IMR-90 (cell line): ENCODE measurements around the gene TRUB2. TPM values are rescaled to one million over a fixed set of nuclear protein-coding genes. Genes with fewer than 3 reads are reported as not detected.

Experiments
- ATAC-seq: fragments of 200-7000 bp; cut with Tn5 transposase; 2 replicates; pipeline ENCODE4 v1.9.1; 2020; ENCODE audit warnings: low read depth, mild to moderate bottlenecking, moderate library complexity
- BruUV-seq: library from RNA; stranded (reverse); fragments of 400-500 nt; replicated peaks from 2 replicates; lab custom pipeline; 2021; lab: Mats Ljungman, UMichigan
- CTCF ChIA-PET: fragments of 300-600 bp; formaldehyde crosslinking; extraction: SDS; loops from one replicate; lab custom pipeline; 2021; ENCODE audit warnings: antibody characterized with exemption; lab: Yijun Ruan, JAX
- POLR2A ChIA-PET: fragments of 300-600 bp; sonication (Branson Sonifier 250); formaldehyde crosslinking; loops from one replicate; lab custom pipeline; 2022; ENCODE audit warnings: antibody characterized with exemption; ENCODE audit not compliant: unreplicated experiment; lab: Charles Lee
- DNase-seq: peaks from one replicate; pipeline ENCODE4 v3.0.0; 2013
- H2AFZ ChIP-seq: replicated peaks from 2 replicates; pipeline ENCODE3; 2013; ENCODE audit warnings: low read length, mild to moderate bottlenecking; ENCODE audit not compliant: poor library complexity
- H2AK5ac ChIP-seq: 2 replicates; pipeline ENCODE4 v1.6.1; 2013; ENCODE audit warnings: low read depth, low read length, inconsistent platforms
- H2AK9ac ChIP-seq: replicated peaks from 2 replicates; pipeline ENCODE3; 2013; ENCODE audit warnings: mild to moderate bottlenecking, low read depth, low read length, moderate library complexity; ENCODE audit not compliant: poor library complexity
- H2BK120ac ChIP-seq: 2 replicates; pipeline ENCODE4 v1.6.1; 2013; ENCODE audit warnings: low read depth, low read length, inconsistent platforms
- H2BK15ac ChIP-seq: 3 replicates; pipeline ENCODE4 v1.6.1; 2013; ENCODE audit warnings: low read depth, low read length, inconsistent platforms
- H2BK20ac ChIP-seq: 2 replicates; pipeline ENCODE4 v1.6.1; 2013; ENCODE audit warnings: low read depth, mild to moderate bottlenecking, inconsistent platforms, low read length, moderate library complexity
- H2BK5ac ChIP-seq: 2 replicates; pipeline ENCODE4 v1.6.1; 2013; ENCODE audit warnings: mild to moderate bottlenecking, low read depth, low read length, inconsistent platforms; ENCODE audit not compliant: poor library complexity, severe bottlenecking
- H3K14ac ChIP-seq: replicated peaks from 2 replicates; pipeline ENCODE4 v1.6.1; 2013; ENCODE audit warnings: low read depth, low read length, inconsistent platforms
- H3K18ac ChIP-seq: 2 replicates; pipeline ENCODE4 v1.6.1; 2013; ENCODE audit warnings: low read depth, low read length, control low read depth
- H3K23ac ChIP-seq: 2 replicates; pipeline ENCODE4 v1.6.1; 2013; ENCODE audit warnings: low read depth, low read length, inconsistent platforms
- H3K27ac ChIP-seq: 2 replicates; pipeline ENCODE4 v1.5.1; 2013; ENCODE audit warnings: mild to moderate bottlenecking, control low read depth, low read length; ENCODE audit not compliant: insufficient read depth
- H3K27me3 ChIP-seq: 2 replicates; pipeline ENCODE4 v1.6.1; 2013; ENCODE audit warnings: low read length; ENCODE audit not compliant: control insufficient read depth, insufficient read depth
- H3K36me3 ChIP-seq: 2 replicates; pipeline ENCODE4 v1.6.1; 2013; ENCODE audit warnings: low read length, mixed read lengths; ENCODE audit not compliant: control insufficient read depth, insufficient read depth
- H3K4ac ChIP-seq: 2 replicates; pipeline ENCODE4 v1.6.1; 2013; ENCODE audit warnings: low read depth, low read length, inconsistent platforms
- H3K4me1 ChIP-seq: 2 replicates; pipeline ENCODE4 v1.6.1; 2013; ENCODE audit warnings: low read length, mixed read lengths; ENCODE audit not compliant: control insufficient read depth, insufficient read depth
- H3K4me2 ChIP-seq: 2 replicates; pipeline ENCODE4 v1.6.1; 2013; ENCODE audit warnings: low read depth, mild to moderate bottlenecking, control low read depth, low read length, moderate library complexity
- H3K4me3 ChIP-seq: 2 replicates; pipeline ENCODE4 v1.5.1; 2013; ENCODE audit warnings: low read depth, mild to moderate bottlenecking, control low read depth, low read length, moderate library complexity; ENCODE audit not compliant: insufficient read depth
- H3K56ac ChIP-seq: 2 replicates; pipeline ENCODE4 v1.6.1; 2013; ENCODE audit warnings: low read length, inconsistent platforms; ENCODE audit not compliant: insufficient read depth; ENCODE audit errors: extremely low read depth
- H3K79me1 ChIP-seq, 2 experiments: 2 replicates each; pipeline ENCODE4 v1.6.1; 2013; ENCODE audit warnings: low read length in 2 of 2, inconsistent platforms in 1 of 2, low read depth in 1 of 2
- H3K9ac ChIP-seq: 2 replicates; pipeline ENCODE4 v1.6.1; 2013; ENCODE audit warnings: low read depth, low read length, control low read depth
- H3K9me1 ChIP-seq: 2 replicates; pipeline ENCODE4 v1.6.1; 2013; ENCODE audit warnings: low read length, inconsistent platforms; ENCODE audit not compliant: insufficient read depth
- H3K9me3 ChIP-seq: 2 replicates; pipeline ENCODE4 v1.6.1; 2013; ENCODE audit warnings: low read length; ENCODE audit not compliant: control insufficient read depth, insufficient read depth
- H4K20me1 ChIP-seq: 2 replicates; pipeline ENCODE4 v1.6.1; 2013; ENCODE audit warnings: low read length, inconsistent platforms; ENCODE audit not compliant: insufficient read depth
- H4K5ac ChIP-seq: 2 replicates; pipeline ENCODE4 v1.6.1; 2013; ENCODE audit warnings: mild to moderate bottlenecking, low read depth, low read length, control low read depth
- H4K8ac ChIP-seq, 2 experiments: 2 replicates each; pipeline ENCODE4 v1.6.1; 2013; ENCODE audit warnings: low read depth in 2 of 2, low read length in 2 of 2, control low read depth in 1 of 2, inconsistent platforms in 1 of 2
- H4K91ac ChIP-seq: 2 replicates; pipeline ENCODE4 v1.6.1; 2013; ENCODE audit warnings: low read depth, low read length, inconsistent platforms; ENCODE audit not compliant: insufficient read depth
- BHLHE40 ChIP-seq: fragments of 150-350 bp; IDR thresholded peaks from 2 replicates; pipeline ENCODE4 v1.6.1; 2016; ENCODE audit warnings: mild to moderate bottlenecking, low read depth, low read length
- CEBPB ChIP-seq: IDR thresholded peaks from 2 replicates; pipeline ENCODE4 v1.6.1; 2012; ENCODE audit warnings: low read depth, low read length, improper control_type of control experiment
- CHD1 ChIP-seq: IDR thresholded peaks from 2 replicates; pipeline ENCODE4 v1.6.1; 2012; ENCODE audit warnings: low read depth, low read length, improper control_type of control experiment
- FOS ChIP-seq: fragments of 150-350 bp; IDR thresholded peaks from 2 replicates; pipeline ENCODE4 v1.6.1; 2016; ENCODE audit warnings: low read depth, low read length
- MAFK ChIP-seq: IDR thresholded peaks from 2 replicates; pipeline ENCODE4 v1.6.1; 2012; ENCODE audit warnings: low read depth, low read length, improper control_type of control experiment
- MAZ ChIP-seq: IDR thresholded peaks from 2 replicates; pipeline ENCODE4 v1.6.1; 2012; ENCODE audit warnings: low read depth, mild to moderate bottlenecking, low read length, improper control_type of control experiment, moderate library complexity, borderline replicate concordance
- MXI1 ChIP-seq: IDR thresholded peaks from 2 replicates; pipeline ENCODE4 v1.6.1; 2012; ENCODE audit warnings: low read depth, mild to moderate bottlenecking, low read length, moderate library complexity, borderline replicate concordance
- NFE2L2 ChIP-seq: fragments of 150-350 bp; IDR thresholded peaks from 2 replicates; pipeline ENCODE4 v1.6.1; 2016; ENCODE audit warnings: low read depth, mild to moderate bottlenecking, low read length
- POLR2A ChIP-seq: IDR thresholded peaks from 2 replicates; pipeline ENCODE4 v1.6.1; 2012; ENCODE audit warnings: mild to moderate bottlenecking, low read depth, low read length
- RAD21 ChIP-seq: IDR thresholded peaks from 2 replicates; pipeline ENCODE4 v1.6.1; 2012; ENCODE audit warnings: low read length, improper control_type of control experiment
- RCOR1 ChIP-seq: IDR thresholded peaks from 2 replicates; pipeline ENCODE4 v1.6.1; 2012; ENCODE audit warnings: mild to moderate bottlenecking, low read length, improper control_type of control experiment; ENCODE audit not compliant: insufficient replicate concordance
- RFX5 ChIP-seq: IDR thresholded peaks from 2 replicates; pipeline ENCODE4 v1.8.0; 2012; ENCODE audit warnings: low read depth, mild to moderate bottlenecking, low read length, moderate library complexity
- SMC3 ChIP-seq: fragments of 150-350 bp; IDR thresholded peaks from 2 replicates; pipeline ENCODE4 v1.6.1; 2016; ENCODE audit warnings: low read depth, mild to moderate bottlenecking, antibody characterized with exemption, low read length, moderate library complexity
- WGBS, 2 experiments: methylation state at CpG; one replicate each; pipeline versions ENCODE4 v1.1.5 to v1.1.7; 2013; ENCODE audit warnings: missing lambda C conversion rate in 2 of 2; ENCODE audit not compliant: insufficient read length in 1 of 2; ENCODE audit errors: extremely low coverage in 2 of 2; 5-methylcytosine and 5-hydroxymethylcytosine counted together
- dilution Hi-C: fragments of 300-500 bp; cut with HindIII; formaldehyde crosslinking; loops from one replicate; pipeline ENCODE4 v1.14.3; 2018; ENCODE audit warnings: low sequenced_read_pairs; ENCODE audit not compliant: unreplicated experiment
- in situ Hi-C: fragments of 300-500 bp; cut with MboI; formaldehyde crosslinking; loops from 3 replicates; pipeline ENCODE4 v1.14.3; 2019; ENCODE audit warnings: low sequenced_read_pairs, inconsistent platforms, mixed read lengths
- intact Hi-C: fragments of 100-400 bp; cut with micrococcal nuclease; formaldehyde crosslinking; loops from 2 replicates; pipeline ENCODE4 v1.10.0; 2022
- polyA plus RNA-seq, 3 experiments: library from polyadenylated mRNA; depleted of rRNA; stranded (reverse); fragments of >200 nt; gene quantifications; 2 replicates each; pipeline ENCODE4 v1.2.3, GENCODE V29; 2012; ENCODE audit warnings: low replicate concordance in 1 of 3
- total RNA-seq: library from RNA; depleted of rRNA; stranded (reverse); fragments of >200 nt; gene quantifications from 2 replicates; pipeline ENCODE4 v1.2.3, GENCODE V29; 2012
- TF ChIP-seq, protein P1 (sequence below): fragments of 150-350 bp; IDR thresholded peaks from 2 replicates; pipeline ENCODE4 v1.6.1; 2017; ENCODE audit warnings: mild to moderate bottlenecking, antibody characterized with exemption, low read length, low read depth
- TF ChIP-seq, protein P2 (sequence below): conservative IDR thresholded peaks from 2 replicates; pipeline ENCODE4 v1.5.1; 2012; ENCODE audit warnings: mild to moderate bottlenecking, low read depth, low read length, improper control_type of control experiment
- TF ChIP-seq, protein P3 (sequence below): fragments of 150-350 bp; IDR thresholded peaks from 2 replicates; pipeline ENCODE4 v1.6.1; 2016; ENCODE audit warnings: low read depth, mild to moderate bottlenecking, low read length, moderate library complexity, borderline replicate concordance

The TRUB2 gene
- total and polyA plus RNA-seq, 2 of the 4 experiments (the other 2 are of a cell fraction) = 18.0 to 21.3 TPM

DNA sequence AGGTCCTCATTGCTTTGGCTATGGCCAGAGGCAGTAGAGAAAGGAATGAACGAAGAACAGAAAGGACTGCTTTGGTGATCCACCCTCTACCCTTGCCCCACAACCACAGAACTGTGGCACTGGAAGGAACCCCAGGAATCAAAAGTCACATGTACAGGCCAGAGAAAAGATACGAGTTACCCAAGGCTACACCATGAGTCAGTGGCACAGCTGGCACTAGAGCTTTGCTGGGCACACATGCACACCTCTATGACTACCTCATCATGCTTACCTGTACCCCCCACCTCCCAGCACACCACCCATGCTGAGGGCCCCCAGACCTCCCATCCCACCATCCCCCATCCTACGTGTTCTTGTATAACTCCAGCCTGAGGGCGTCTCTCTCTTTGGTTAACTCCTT is 59.6 kb downstream of the TRUB2 start:
- no peak overlapping the region for H3K27ac ChIP-seq
- peaks cover 84% of the 10 kb centered on the region for H3K36me3 ChIP-seq
- H3K4ac ChIP-seq = no peak overlapping the region
- no peak overlapping the region for H3K14ac ChIP-seq
- WGBS, 2 experiments = 100% methylated on average over 1 of the region's 4 CpGs; no CpG with 5 or more reads in 1 of the 2 experiments
- H4K20me1 ChIP-seq = peaks cover 4% of the 10 kb centered on the region; the same call in 1 of the 2 replicates
- H4K8ac ChIP-seq = no peak overlapping the region
- H2AFZ ChIP-seq = no peak overlapping the region
- BruUV-seq = no TSS peak
- no peak overlapping the region for H2BK5ac ChIP-seq
- H3K9ac ChIP-seq = no peak overlapping the region
- H3K4me3 ChIP-seq = no peak overlapping the region
- no peak overlapping the region for H2AK9ac ChIP-seq
- H3K23ac ChIP-seq = no peak overlapping the region
- TF ChIP-seq RCOR1 (no peak), MAFK (no peak), RAD21 (no peak), POLR2A (no peak), SMC3 (no peak), MXI1 (no peak), RFX5 (no peak), BHLHE40 (no peak), NFE2L2 (no peak), CHD1 (no peak), CEBPB (no peak), FOS (no peak), MAZ (no peak)
- TF ChIP-seq, protein P1, sequence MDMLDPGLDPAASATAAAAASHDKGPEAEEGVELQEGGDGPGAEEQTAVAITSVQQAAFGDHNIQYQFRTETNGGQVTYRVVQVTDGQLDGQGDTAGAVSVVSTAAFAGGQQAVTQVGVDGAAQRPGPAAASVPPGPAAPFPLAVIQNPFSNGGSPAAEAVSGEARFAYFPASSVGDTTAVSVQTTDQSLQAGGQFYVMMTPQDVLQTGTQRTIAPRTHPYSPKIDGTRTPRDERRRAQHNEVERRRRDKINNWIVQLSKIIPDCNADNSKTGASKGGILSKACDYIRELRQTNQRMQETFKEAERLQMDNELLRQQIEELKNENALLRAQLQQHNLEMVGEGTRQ = no peak
- TF ChIP-seq, protein P2, sequence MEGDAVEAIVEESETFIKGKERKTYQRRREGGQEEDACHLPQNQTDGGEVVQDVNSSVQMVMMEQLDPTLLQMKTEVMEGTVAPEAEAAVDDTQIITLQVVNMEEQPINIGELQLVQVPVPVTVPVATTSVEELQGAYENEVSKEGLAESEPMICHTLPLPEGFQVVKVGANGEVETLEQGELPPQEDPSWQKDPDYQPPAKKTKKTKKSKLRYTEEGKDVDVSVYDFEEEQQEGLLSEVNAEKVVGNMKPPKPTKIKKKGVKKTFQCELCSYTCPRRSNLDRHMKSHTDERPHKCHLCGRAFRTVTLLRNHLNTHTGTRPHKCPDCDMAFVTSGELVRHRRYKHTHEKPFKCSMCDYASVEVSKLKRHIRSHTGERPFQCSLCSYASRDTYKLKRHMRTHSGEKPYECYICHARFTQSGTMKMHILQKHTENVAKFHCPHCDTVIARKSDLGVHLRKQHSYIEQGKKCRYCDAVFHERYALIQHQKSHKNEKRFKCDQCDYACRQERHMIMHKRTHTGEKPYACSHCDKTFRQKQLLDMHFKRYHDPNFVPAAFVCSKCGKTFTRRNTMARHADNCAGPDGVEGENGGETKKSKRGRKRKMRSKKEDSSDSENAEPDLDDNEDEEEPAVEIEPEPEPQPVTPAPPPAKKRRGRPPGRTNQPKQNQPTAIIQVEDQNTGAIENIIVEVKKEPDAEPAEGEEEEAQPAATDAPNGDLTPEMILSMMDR = no peak
- TF ChIP-seq, protein P3, sequence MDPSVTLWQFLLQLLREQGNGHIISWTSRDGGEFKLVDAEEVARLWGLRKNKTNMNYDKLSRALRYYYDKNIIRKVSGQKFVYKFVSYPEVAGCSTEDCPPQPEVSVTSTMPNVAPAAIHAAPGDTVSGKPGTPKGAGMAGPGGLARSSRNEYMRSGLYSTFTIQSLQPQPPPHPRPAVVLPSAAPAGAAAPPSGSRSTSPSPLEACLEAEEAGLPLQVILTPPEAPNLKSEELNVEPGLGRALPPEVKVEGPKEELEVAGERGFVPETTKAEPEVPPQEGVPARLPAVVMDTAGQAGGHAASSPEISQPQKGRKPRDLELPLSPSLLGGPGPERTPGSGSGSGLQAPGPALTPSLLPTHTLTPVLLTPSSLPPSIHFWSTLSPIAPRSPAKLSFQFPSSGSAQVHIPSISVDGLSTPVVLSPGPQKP = no peak
- H2BK15ac ChIP-seq = no peak overlapping the region
- H2BK120ac ChIP-seq = no peak overlapping the region
- peaks cover 17 to 33% of the 10 kb centered on the region in 2 experiments; a peak in 3 of 4 replicates for H3K79me1 ChIP-seq
- no peaks in the 10 kb centered on the region for H3K27me3 ChIP-seq
- peaks cover 4% of the 10 kb centered on the region; the same call in 1 of the 2 replicates for H3K9me1 ChIP-seq
- H2AK5ac ChIP-seq = no peak overlapping the region
- DNase-seq = no peak
- intact Hi-C loops = no loop called here
- in situ Hi-C loops = no loop called here
- no peaks in the 10 kb centered on the region for H3K4me1 ChIP-seq
- no peak overlapping the region for H4K5ac ChIP-seq
- H3K18ac ChIP-seq = no peak overlapping the region
- no peaks in the 10 kb centered on the region for H3K9me3 ChIP-seq
- H3K4me2 ChIP-seq = no peak overlapping the region
- no peak overlapping the region for H2BK20ac ChIP-seq
- H3K56ac ChIP-seq = no peak overlapping the region
- POLR2A ChIA-PET = no interaction called here
- dilution Hi-C loops = no loop called here
- CTCF ChIA-PET = interaction anchor here (0.6 kb wide), 1 partner anchor 61 kb away, joined by 4 read pairs; no protein-coding TSS in a partner anchor
- ATAC-seq = no peak
- no peak overlapping the region for H4K91ac ChIP-seq
